NCI-H2227 treated with DMSO at 0.1 percent for 48 hours (cell line): Measurements from ENCODE around the gene CDO1.

Experiments used
- DNase-seq: peaks from one replicate; lab custom pipeline; 2025; lab: John Stamatoyannopoulos, UW

The CDO1 gene

GRCh38 chr5:115816226-115817081 lies at the start of gene CDO1:
CDO1 (minus strand) TSS chr5:115816659; CDS start chr5:115816397, 262 bp downstream.
- DNase-seq = peak; percentile 88

- no peak for DNase-seq
These were observed 42.9 kb upstream of the CDO1 start for GRCh38 chr5:115859378-115859777.

GRCh38 chr5:115858396-115858795 lies 41.9 kb upstream of the CDO1 start:
- DNase-seq = no peak

- DNase-seq = peak; percentile 7
These were observed 41.3 kb upstream of the CDO1 start for GRCh38 chr5:115857626-115858349.

GRCh38 chr5:115857057-115857479 lies 40.6 kb upstream of the CDO1 start:
- no peak for DNase-seq

- no peak for DNase-seq
These were observed 39.5 kb upstream of the CDO1 start for GRCh38 chr5:115855959-115856358.

- no peak for DNase-seq
These were observed 37.7 kb upstream of the CDO1 start for GRCh38 chr5:115854139-115854538.

GRCh38 chr5:115850744-115851416 lies 34.4 kb upstream of the CDO1 start:
- DNase-seq = no peak

- no peak for DNase-seq
These were observed 32.9 kb upstream of the CDO1 start for GRCh38 chr5:115849258-115849798.

- no peak for DNase-seq
These were observed 30.8 kb upstream of the CDO1 start for GRCh38 chr5:115847290-115847689.

GRCh38 chr5:115844321-115844817 lies 27.9 kb upstream of the CDO1 start:
- DNase-seq = no peak

- no peak for DNase-seq
These were observed 27.1 kb upstream of the CDO1 start for GRCh38 chr5:115843444-115844130.

- no peak for DNase-seq
These were observed 26.5 kb upstream of the CDO1 start for GRCh38 chr5:115842952-115843351.

GRCh38 chr5:115842089-115842935 lies 25.9 kb upstream of the CDO1 start:
- DNase-seq = peak; percentile 15

- peak; percentile 84 for DNase-seq
These were observed 25.1 kb upstream of the CDO1 start, which contains the start of the genes AP3S1 and ATG12 for GRCh38 chr5:115841382-115842088. AP3S1 (plus strand) TSS chr5:115841935; CDS start chr5:115842038, 103 bp downstream. ATG12 (minus strand) TSS chr5:115841565; CDS start chr5:115841552, 13 bp downstream.

- DNase-seq = no peak
These were observed 24.4 kb upstream of the CDO1 start for GRCh38 chr5:115840873-115841272.

- peak; percentile 35 for DNase-seq
These were observed 22.5 kb upstream of the CDO1 start for GRCh38 chr5:115838885-115839518.

- DNase-seq = no peak
These were observed 19.0 kb upstream of the CDO1 start for GRCh38 chr5:115835481-115835880.

GRCh38 chr5:115831163-115831768 lies 14.8 kb upstream of the CDO1 start:
- peak; percentile 32 for DNase-seq
